ENCODE results near the gene AASDH.

AASDH gene

GRCh38 chr4:56296526-56296925 is 90.8 kb downstream of the AASDH start:
- Mint-ChIP-seq H3K36me3 (peaks cover 3% of the 10 kb centered on the region), H3K27ac (no peak overlapping the region), H3K4me1 (ENCODE audit: low read depth) (peaks cover 4% of the 10 kb centered on the region), H3K9me3 (ENCODE audit: low read depth) (peaks cover 8% of the 10 kb centered on the region), H3K27me3 (no peaks in the 10 kb centered on the region), H3K4me3 (no peak overlapping the region)

GRCh38 chr4:56293121-56293520 is 94.2 kb downstream of the AASDH start:
- Mint-ChIP-seq H3K27me3 (no peaks in the 10 kb centered on the region), H3K4me1 (ENCODE audit: low read depth) (peaks cover 11% of the 10 kb centered on the region), H3K36me3 (peaks cover 4% of the 10 kb centered on the region), H3K27ac (no peak overlapping the region), H3K4me3 (no peak overlapping the region), H3K9me3 (ENCODE audit: low read depth) (peaks cover 9% of the 10 kb centered on the region)

GRCh38 chr4:56289934-56290333 is 97.4 kb downstream of the AASDH start:
- Mint-ChIP-seq H3K9me3 (ENCODE audit: low read depth) (peaks cover 9% of the 10 kb centered on the region), H3K27me3 (no peaks in the 10 kb centered on the region), H3K4me3 (no peak overlapping the region), H3K4me1 (ENCODE audit: low read depth) (peaks cover 11% of the 10 kb centered on the region), H3K36me3 (peaks cover 4% of the 10 kb centered on the region), H3K27ac (no peak overlapping the region)

- Mint-ChIP-seq H3K27ac (no peak overlapping the region), H3K4me3 (no peak overlapping the region), H3K9me3 (ENCODE audit: low read depth) (peaks cover 9% of the 10 kb centered on the region)
Observed at GRCh38 chr4:56288663-56289062, 98.6 kb downstream of the AASDH start.

More at GRCh38 chr4:56288663-56289062, 98.6 kb downstream of the AASDH start:
- Mint-ChIP-seq H3K36me3 (peaks cover 4% of the 10 kb centered on the region), H3K27me3 (no peaks in the 10 kb centered on the region), H3K4me1 (ENCODE audit: low read depth) (peaks cover 11% of the 10 kb centered on the region)
